ENCODE data around the gene RBM47.

GRCh38 chr4:40402556-40402955 lies 227.1 kb downstream of the RBM47 start:
- no peak for TF ChIP-seq REST (IDR thresholded peaks at IDR 0.05; ENCODE audit: low read depth)
- TF ChIP-seq EP300 (IDR thresholded peaks at IDR 0.05; ENCODE audit: borderline replicate concordance), result no peak
- no peak for TF ChIP-seq MAX (IDR thresholded peaks at IDR 0.05)
